HepG2 (cell line): ENCODE data around the gene ZC3H12A. TPM values are rescaled to one million over a fixed set of nuclear protein-coding genes. Genes with fewer than 3 reads are reported as not detected.
A peak's percentile ranks its signal among the peaks of the same experiment; 100 is the strongest.

Experiments
- AHDC1 ChIP-seq: sonication (generic); formaldehyde crosslinking; IDR thresholded peaks from 2 replicates; pipeline ENCODE4 v1.5.1; 2020; ENCODE audit warnings: mild to moderate bottlenecking, missing genetic modification reagents, borderline replicate concordance
- ARNTL ChIP-seq: sonication (generic); formaldehyde crosslinking; IDR thresholded peaks from 2 replicates; pipeline ENCODE4 v1.4.0; 2020; ENCODE audit warnings: mild to moderate bottlenecking, missing genetic modification reagents
- ATF7 ChIP-seq, 2 experiments: fragments of 450-650 bp in 1 of 2; sonication (generic) in 1 of 2; formaldehyde crosslinking in 1 of 2; IDR thresholded peaks; 2 replicates each; pipeline versions ENCODE4 v1.4.0 to v1.6.1; 2016 to 2020; ENCODE audit warnings: antibody characterized with exemption in 1 of 2, mild to moderate bottlenecking in 1 of 2, missing genetic modification reagents in 1 of 2
- CTCF ChIP-seq: sonication (generic); formaldehyde crosslinking; IDR thresholded peaks from 2 replicates; pipeline ENCODE4 v1.5.0; 2020; ENCODE audit warnings: mild to moderate bottlenecking, missing genetic modification reagents, moderate library complexity
- ELF1 ChIP-seq: sonication (generic); formaldehyde crosslinking; IDR thresholded peaks from 2 replicates; pipeline ENCODE4 v1.4.0; 2020; ENCODE audit warnings: missing genetic modification reagents
- ELF3 ChIP-seq: IDR thresholded peaks from 2 replicates; pipeline ENCODE4 v1.6.1; 2016; ENCODE audit warnings: missing genetic modification reagents, missing compliant biosample characterization
- ETV5 ChIP-seq: IDR thresholded peaks from 2 replicates; pipeline ENCODE4 v1.6.1; 2018; ENCODE audit warnings: missing biosample characterization, missing genetic modification reagents, inconsistent platforms, borderline replicate concordance
- HIC2 ChIP-seq: sonication (generic); formaldehyde crosslinking; IDR thresholded peaks from 2 replicates; pipeline ENCODE4 v1.9.0; 2022; ENCODE audit warnings: low read depth, missing genetic modification reagents
- IKZF5 ChIP-seq: IDR thresholded peaks from 2 replicates; pipeline ENCODE4 v1.6.1; 2018; ENCODE audit warnings: missing genetic modification reagents, mild to moderate bottlenecking, missing compliant biosample characterization
- MTF1 ChIP-seq: sonication (generic); formaldehyde crosslinking; IDR thresholded peaks from 2 replicates; pipeline ENCODE4 v1.5.0; 2020; ENCODE audit warnings: missing genetic modification reagents
- NCOA5 ChIP-seq: sonication (generic); formaldehyde crosslinking; IDR thresholded peaks from 2 replicates; pipeline ENCODE4 v1.4.0; 2020; ENCODE audit warnings: missing genetic modification reagents
- THAP11 ChIP-seq: IDR thresholded peaks from 2 replicates; pipeline ENCODE4 v1.6.1; 2016; ENCODE audit warnings: missing biosample characterization, missing genetic modification reagents
- XRCC5 ChIP-seq: fragments of 200-400 bp; formaldehyde crosslinking; optimal IDR thresholded peaks from 2 replicates; pipeline ENCODE3; 2017; ENCODE audit warnings: mild to moderate bottlenecking, low read length
- ZBTB25 ChIP-seq: IDR thresholded peaks from 2 replicates; pipeline ENCODE4 v1.6.1; 2018; ENCODE audit warnings: missing genetic modification reagents
- ZNF20 ChIP-seq: sonication (generic); formaldehyde crosslinking; IDR thresholded peaks from 2 replicates; pipeline ENCODE4 v1.4.0; 2020; ENCODE audit warnings: mild to moderate bottlenecking, moderate library complexity, missing genetic modification reagents
- ZNF263 ChIP-seq: sonication (generic); formaldehyde crosslinking; IDR thresholded peaks from 2 replicates; pipeline ENCODE4 v1.4.0; 2020; ENCODE audit warnings: missing genetic modification reagents
- ZNF44 ChIP-seq: sonication (generic); formaldehyde crosslinking; IDR thresholded peaks from 2 replicates; pipeline ENCODE4 v1.5.1; 2020; ENCODE audit warnings: mild to moderate bottlenecking, missing genetic modification reagents
- polyA plus RNA-seq, 8 experiments: library from polyadenylated mRNA; depleted of rRNA in 3 of 8; stranded (reverse) in 7 of 8; unstranded in 1 of 8; fragments of >200 nt; fragmentation: Illumina TruSeq in 4 of 8; extraction: Trizol in 4 of 8; gene quantifications; 2 replicates each; pipeline versions ENCODE4 v1.2.1 to v1.2.3, GENCODE V29; 2011 to 2016; ENCODE audit warnings: low read depth in 4 of 8, missing spikeins in 1 of 8, mixed read lengths in 1 of 8; ENCODE audit not compliant: insufficient read depth in 1 of 8
- total RNA-seq, 5 experiments: library from RNA; depleted of rRNA; stranded (reverse); fragments of >200 nt; fragmentation: Illumina TruSeq; extraction: Trizol; gene quantifications; 2 replicates each; pipeline ENCODE4 v1.2.3, GENCODE V29; 2016; ENCODE audit warnings: low read depth in 1 of 5

The ZC3H12A gene
- total and polyA plus RNA-seq, 2 of the 13 experiments (the other 11 are each of a cell fraction or from before 2014, with no cell fraction given) = 6.8 to 13.3 TPM

- 0 out of 2 replicates have a peak, but pooled peaks have one; percentile 12 for TF ChIP-seq CTCF
- peak; percentile 87 for TF ChIP-seq HIC2 (CRISPR knock-in tag)
- TF ChIP-seq AHDC1 (CRISPR knock-in tag) = no peak
- peak; percentile 25 for TF ChIP-seq XRCC5
- TF ChIP-seq ZNF20 = no peak
- peak; percentile 94 for TF ChIP-seq ETV5 (CRISPR knock-in tag)
- TF ChIP-seq ZNF263 = no peak
- peak; percentile 64; the same call in 1 of the 2 replicates for TF ChIP-seq ELF3 (CRISPR knock-in tag)
- no peak for TF ChIP-seq ZBTB25
- TF ChIP-seq ATF7 (IDR thresholded peaks at IDR 0.05) = peak; percentile 36
- TF ChIP-seq ATF7 (CRISPR knock-in tag; IDR thresholded peaks at IDR 0.05) = no peak
- 0 out of 2 replicates have a peak, but pooled peaks have one; percentile 47 for TF ChIP-seq ELF1 (CRISPR knock-in tag)
- TF ChIP-seq MTF1 = no peak
- no peak for TF ChIP-seq NCOA5 (CRISPR knock-in tag)
- peak; percentile 37; the same call in 1 of the 2 replicates for TF ChIP-seq IKZF5 (CRISPR knock-in tag)
- TF ChIP-seq ARNTL (CRISPR knock-in tag) = peak; percentile 45; the same call in 1 of the 2 replicates
- no peak for TF ChIP-seq ZNF44 (CRISPR knock-in tag)
- TF ChIP-seq THAP11 = no peak
These were observed 2.8 kb upstream of the ZC3H12A start (continued) for GRCh38 chr1:37471345-37472231.
